Measurements from ENCODE around the gene COP1.

Gene COP1

GRCh38 chr1:176136891-176137290, 70.2 kb downstream of the COP1 start:
- peaks cover 46% of the 10 kb centered on the region for H3K79me2 ChIP-seq (ENCODE audit: insufficient read depth, low read length)
- H4K20me1 ChIP-seq (ENCODE audit: insufficient read depth, low read length): peaks cover 8% of the 10 kb centered on the region; the same call in 1 of the 2 replicates

GRCh38 chr1:176134666-176135065, 72.4 kb downstream of the COP1 start:
- Histone ChIP-seq H3K27ac (ENCODE audit: low read length) (no peak overlapping the region), H3K9me3 (ENCODE audit: insufficient read depth, low read length, severe bottlenecking) (no peaks in the 10 kb centered on the region), H3K4me3 (ENCODE audit: low read depth in 1 of 2, low read length in 2 of 2) (no peak overlapping the region), H3K79me2 (ENCODE audit: insufficient read depth, low read length) (peaks cover 24% of the 10 kb centered on the region), H3K36me3 (ENCODE audit: insufficient read depth, low read length) (peaks cover 30% of the 10 kb centered on the region), H3K9ac (ENCODE audit: low read depth, low read length) (no peak overlapping the region), H3K27me3 (ENCODE audit: insufficient read depth, low read length, poor library complexity) (no peaks in the 10 kb centered on the region), H3K4me2 (ENCODE audit: insufficient read depth, low read length) (no peak overlapping the region), H3K4me1 (ENCODE audit: insufficient read depth, low read length) (no peaks in the 10 kb centered on the region), H2AFZ (ENCODE audit: low read depth, low read length) (no peak overlapping the region), H4K20me1 (ENCODE audit: insufficient read depth, low read length) (peaks cover 8% of the 10 kb centered on the region; the same call in 1 of the 2 replicates)
- no peak for TF ChIP-seq EZH2 (IDR thresholded peaks at IDR 0.05; ENCODE audit: borderline replicate concordance, low read depth, low read length, severe bottlenecking)
- TF ChIP-seq CTCF (IDR thresholded peaks at IDR 0.05; ENCODE audit: borderline replicate concordance, extremely low read depth, low read length, poor library complexity, severe bottlenecking): no peak
- ATAC-seq (ENCODE audit: insufficient read depth, low read depth): no peak
- no peak for DNase-seq

More at GRCh38 chr1:176136891-176137290, 70.2 kb downstream of the COP1 start:
- DNase-seq (no peak), ATAC-seq (ENCODE audit: insufficient read depth, low read depth) (no peak)
- H2AFZ ChIP-seq (ENCODE audit: low read depth, low read length): no peak overlapping the region
- H3K36me3 ChIP-seq (ENCODE audit: insufficient read depth, low read length): peaks cover 30% of the 10 kb centered on the region
- H3K4me1 ChIP-seq (ENCODE audit: insufficient read depth, low read length): no peaks in the 10 kb centered on the region
- H3K27me3 ChIP-seq (ENCODE audit: insufficient read depth, low read length, poor library complexity): no peaks in the 10 kb centered on the region
- TF ChIP-seq CTCF (IDR thresholded peaks at IDR 0.05; ENCODE audit: borderline replicate concordance, extremely low read depth, low read length, poor library complexity, severe bottlenecking) (no peak), EZH2 (IDR thresholded peaks at IDR 0.05; ENCODE audit: borderline replicate concordance, low read depth, low read length, severe bottlenecking) (no peak)
- no peaks in the 10 kb centered on the region for H3K9me3 ChIP-seq (ENCODE audit: insufficient read depth, low read length, severe bottlenecking)
- no peak overlapping the region for H3K9ac ChIP-seq (ENCODE audit: low read depth, low read length)
- H3K4me2 ChIP-seq (ENCODE audit: insufficient read depth, low read length): no peak overlapping the region
- no peak overlapping the region for H3K27ac ChIP-seq (ENCODE audit: low read length)
- no peak overlapping the region for H3K4me3 ChIP-seq (ENCODE audit: low read depth in 1 of 2, low read length in 2 of 2)

- H3K36me3 ChIP-seq (ENCODE audit: insufficient read depth, low read length): peaks cover 15% of the 10 kb centered on the region; the same call in 1 of the 2 replicates
- no peak overlapping the region for H3K4me2 ChIP-seq (ENCODE audit: insufficient read depth, low read length)
- no peaks in the 10 kb centered on the region for H4K20me1 ChIP-seq (ENCODE audit: insufficient read depth, low read length)
- TF ChIP-seq CTCF (IDR thresholded peaks at IDR 0.05; ENCODE audit: borderline replicate concordance, extremely low read depth, low read length, poor library complexity, severe bottlenecking) (no peak), EZH2 (IDR thresholded peaks at IDR 0.05; ENCODE audit: borderline replicate concordance, low read depth, low read length, severe bottlenecking) (no peak)
- H3K27me3 ChIP-seq (ENCODE audit: insufficient read depth, low read length, poor library complexity): no peaks in the 10 kb centered on the region
- H2AFZ ChIP-seq (ENCODE audit: low read depth, low read length): no peak overlapping the region
- DNase-seq (no peak), ATAC-seq (ENCODE audit: insufficient read depth, low read depth) (no peak)
- H3K4me1 ChIP-seq (ENCODE audit: insufficient read depth, low read length): no peaks in the 10 kb centered on the region
- no peak overlapping the region for H3K27ac ChIP-seq (ENCODE audit: low read length)
- no peaks in the 10 kb centered on the region for H3K9me3 ChIP-seq (ENCODE audit: insufficient read depth, low read length, severe bottlenecking)
- 0 out of 2 replicates have a peak, but pooled peaks cover 3% of the 10 kb centered on the region for H3K79me2 ChIP-seq (ENCODE audit: insufficient read depth, low read length)
- H3K4me3 ChIP-seq (ENCODE audit: low read depth in 1 of 2, low read length in 2 of 2): no peak overlapping the region
- no peak overlapping the region for H3K9ac ChIP-seq (ENCODE audit: low read depth, low read length)
Measured at GRCh38 chr1:176122282-176122681, 84.8 kb downstream of the COP1 start.
